ENCODE results near the gene PPP1R15A.
"Not testable (repeated sequence)": the region's sequence is repeated elsewhere in the genome, so short reads cannot be mapped to it uniquely, and the experiment has no call there.

GRCh38 chr19:48919271-48919670, 47.0 kb downstream of the PPP1R15A start:
- not testable (repeated sequence) for TF ChIP-seq ZMAT4 (CRISPR knock-in tag; IDR thresholded peaks at IDR 0.05); ATF1 (CRISPR knock-in tag; IDR thresholded peaks at IDR 0.05); CTCF (IDR thresholded peaks at IDR 0.05); TEAD4 (CRISPR knock-in tag; IDR thresholded peaks at IDR 0.05); MAX (CRISPR knock-in tag; IDR thresholded peaks at IDR 0.05); JUN (CRISPR knock-in tag; IDR thresholded peaks at IDR 0.05); NFE2L1 (CRISPR knock-in tag; IDR thresholded peaks at IDR 0.05); USF1 (CRISPR knock-in tag; IDR thresholded peaks at IDR 0.05); USF2 (CRISPR knock-in tag; IDR thresholded peaks at IDR 0.05); ZBTB21 (CRISPR knock-in tag; IDR thresholded peaks at IDR 0.05; ENCODE audit: borderline replicate concordance); RORB (CRISPR knock-in tag; IDR thresholded peaks at IDR 0.05); ETV6 (CRISPR knock-in tag; IDR thresholded peaks at IDR 0.05); CREB1 (CRISPR knock-in tag; IDR thresholded peaks at IDR 0.05)
